HG03039 (cell line): Measurements from ENCODE around the gene XYLT1.
"Not testable (repeated sequence)": the region's sequence is repeated elsewhere in the genome, so short reads cannot be mapped to it uniquely, and the experiment has no call there.

Source experiments
- ATAC-seq: cut with Tn5 transposase; IDR thresholded peaks from one replicate; pipeline ENCODE4 v1.9.1; 2021; ENCODE audit warnings: mild to moderate bottlenecking, moderate library complexity; ENCODE audit not compliant: unreplicated experiment

The XYLT1 gene

GRCh38 chr16:17433577-17434451 lies 36.9 kb downstream of the XYLT1 start:
- ATAC-seq = no peak

GRCh38 chr16:17432901-17433576 lies 37.7 kb downstream of the XYLT1 start:
- no peak for ATAC-seq

- ATAC-seq = no peak
Observed at GRCh38 chr16:17431968-17432625, 38.7 kb downstream of the XYLT1 start.

- no peak for ATAC-seq
Observed at GRCh38 chr16:17431012-17431411, 39.7 kb downstream of the XYLT1 start.

- ATAC-seq = no peak
Observed at GRCh38 chr16:17426451-17426850, 44.3 kb downstream of the XYLT1 start.

GRCh38 chr16:17424771-17425170 lies 46.0 kb downstream of the XYLT1 start:
- no peak for ATAC-seq

- ATAC-seq = no peak
Observed at GRCh38 chr16:17423221-17423620, 47.5 kb downstream of the XYLT1 start.

GRCh38 chr16:17420816-17421215 lies 49.9 kb downstream of the XYLT1 start:
- ATAC-seq = no peak

GRCh38 chr16:17419266-17419665 lies 51.5 kb downstream of the XYLT1 start:
- no peak for ATAC-seq

- ATAC-seq = no peak
Observed at GRCh38 chr16:17417740-17418139, 53.0 kb downstream of the XYLT1 start.

GRCh38 chr16:17416461-17417311 lies 54.1 kb downstream of the XYLT1 start:
- peak; percentile 90 for ATAC-seq

- no peak for ATAC-seq
Observed at GRCh38 chr16:17414916-17415315, 55.8 kb downstream of the XYLT1 start.

- ATAC-seq = no peak
Observed at GRCh38 chr16:17414421-17414820, 56.3 kb downstream of the XYLT1 start.

- no peak for ATAC-seq
Observed at GRCh38 chr16:17413508-17413907, 57.3 kb downstream of the XYLT1 start.

- no peak for ATAC-seq
Observed at GRCh38 chr16:17412791-17413190, 58.0 kb downstream of the XYLT1 start.

GRCh38 chr16:17412221-17412620 lies 58.5 kb downstream of the XYLT1 start:
- ATAC-seq = no peak

- no peak for ATAC-seq
Observed at GRCh38 chr16:17411263-17411662, 59.5 kb downstream of the XYLT1 start.

- ATAC-seq = not testable (repeated sequence)
Observed at GRCh38 chr16:17410316-17410715, 60.4 kb downstream of the XYLT1 start.

GRCh38 chr16:17409894-17410293 lies 60.9 kb downstream of the XYLT1 start:
- ATAC-seq = no peak

GRCh38 chr16:17408955-17409441 lies 61.8 kb downstream of the XYLT1 start:
- peak; percentile 63 for ATAC-seq

- no peak for ATAC-seq
Observed at GRCh38 chr16:17408296-17408695, 62.5 kb downstream of the XYLT1 start.
